GM12801 (cell line): Measurements from ENCODE around the gene CLDN17.

Experiments used
- CTCF ChIP-seq: IDR thresholded peaks from one replicate; pipeline ENCODE4 v1.5.1; 2011; ENCODE audit warnings: control low read depth; ENCODE audit not compliant: insufficient read length; ENCODE audit errors: extremely low read depth

The CLDN17 gene

GRCh38 chr21:30194701-30195299 lies 28.2 kb upstream of the CLDN17 start:
- no peak for TF ChIP-seq CTCF

- TF ChIP-seq CTCF: no peak
Measured at GRCh38 chr21:30193201-30193600, 26.6 kb upstream of the CLDN17 start.

- no peak for TF ChIP-seq CTCF
Measured at GRCh38 chr21:30190554-30190953, 23.9 kb upstream of the CLDN17 start.

DNA sequence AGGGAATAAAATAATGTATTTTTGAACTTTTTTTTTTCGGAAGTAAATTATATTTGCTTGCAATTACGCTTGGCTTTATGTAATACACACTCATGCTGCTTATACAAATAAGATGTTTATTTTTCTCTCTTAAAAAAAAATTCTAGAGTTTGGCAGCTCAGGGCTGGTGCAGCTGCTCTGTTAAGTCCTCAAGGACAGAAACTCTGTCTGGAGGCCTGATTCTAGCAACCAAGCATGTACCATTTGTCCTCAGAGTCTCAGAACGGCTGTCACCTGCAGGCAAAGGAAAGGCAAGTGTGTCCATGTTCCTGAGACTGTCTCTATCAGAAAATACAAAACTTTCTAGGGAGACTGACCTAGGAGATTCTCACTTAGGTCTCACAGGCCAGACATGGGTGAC lies 23.2 kb upstream of the CLDN17 start:
- no peak for TF ChIP-seq CTCF

- no peak for TF ChIP-seq CTCF
Measured at GRCh38 chr21:30186242-30186641, 19.6 kb upstream of the CLDN17 start.

- no peak for TF ChIP-seq CTCF
Measured at GRCh38 chr21:30168086-30168485, 1.5 kb upstream of the CLDN17 start.

DNA sequence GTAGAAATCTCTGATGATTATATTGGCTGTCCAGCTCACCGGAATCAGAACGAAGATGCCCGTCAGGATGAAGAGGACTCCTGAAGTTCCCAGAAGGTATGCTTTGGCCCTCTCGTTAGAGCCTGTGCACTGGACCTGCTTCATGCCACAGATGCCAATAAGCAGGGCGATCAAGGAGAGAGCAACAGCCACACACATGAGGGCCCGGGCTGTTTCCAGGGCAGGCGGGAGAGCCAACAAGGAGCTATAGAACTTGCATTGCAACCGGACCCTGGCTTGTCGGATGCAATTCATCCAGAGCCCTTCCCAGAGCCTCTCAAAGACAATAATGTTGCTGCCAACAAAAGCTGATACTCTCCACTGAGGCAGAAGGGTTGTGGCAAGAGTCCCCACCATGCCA lies 434 bp downstream of the CLDN17 start:
- no peak for TF ChIP-seq CTCF

GRCh38 chr21:30164796-30165195 lies 1.8 kb downstream of the CLDN17 start:
- TF ChIP-seq CTCF: no peak
